Neutrophil (primary cell): ENCODE results near the gene TNIK.

Source experiments
- H3K27ac ChIP-seq: fragments of 200-600 bp; sonication (generic); 2 replicates; pipeline ENCODE4 v1.5.1; 2016; ENCODE audit warnings: mild to moderate bottlenecking, moderate library complexity
- H3K27me3 ChIP-seq: fragments of 200-600 bp; sonication (generic); 2 replicates; pipeline ENCODE4 v1.6.0; 2016; ENCODE audit warnings: mild to moderate bottlenecking
- H3K36me3 ChIP-seq: fragments of 200-600 bp; sonication (generic); 2 replicates; pipeline ENCODE4 v1.5.1; 2017
- H3K4me1 ChIP-seq, 2 experiments: fragments of 200-600 bp in 1 of 2; sonication (generic) in 1 of 2; 1 replicate in 1 of 2; 2 replicates in 1 of 2; pipeline versions ENCODE4 v1.5.1 to v1.6.1; 2013 to 2016; ENCODE audit warnings: low read depth in 1 of 2, low read length in 1 of 2, mild to moderate bottlenecking in 1 of 2, moderate library complexity in 1 of 2; ENCODE audit not compliant: control insufficient read depth in 1 of 2, insufficient read depth in 1 of 2
- H3K4me3 ChIP-seq, 2 experiments: fragments of 200-600 bp in 1 of 2; sonication (generic) in 1 of 2; 1 replicate in 1 of 2; 2 replicates in 1 of 2; pipeline ENCODE4 v1.5.1; 2013 to 2016; ENCODE audit warnings: low read depth in 1 of 2, low read length in 1 of 2, mild to moderate bottlenecking in 1 of 2, moderate library complexity in 1 of 2
- H3K9me3 ChIP-seq: fragments of 200-600 bp; sonication (generic); 2 replicates; pipeline ENCODE4 v1.5.1; 2016
- TF ChIP-seq, protein P1 (sequence below): fragments of 200-600 bp; sonication (generic); IDR thresholded peaks from 2 replicates; pipeline ENCODE4 v1.5.1; 2016; ENCODE audit warnings: antibody characterized with exemption

Gene TNIK

DNA sequence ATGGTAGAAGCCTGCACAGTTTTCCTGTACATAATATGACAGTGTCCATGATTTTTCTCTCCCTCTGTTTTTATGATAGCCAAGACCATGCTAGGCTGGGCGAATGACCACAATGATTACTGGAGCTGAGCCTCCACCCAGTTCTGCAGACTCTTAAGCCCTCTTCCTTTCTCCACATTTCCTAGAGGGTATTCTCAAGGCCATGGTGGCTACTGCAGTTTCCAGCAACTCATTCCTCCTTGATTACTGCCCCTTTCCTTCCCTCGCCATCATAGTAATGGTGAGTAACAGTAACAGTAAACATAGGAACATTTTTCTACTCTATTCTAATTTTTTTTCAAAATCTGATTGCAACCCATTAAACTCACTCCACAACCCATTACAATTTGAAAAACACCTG is 20.2 kb downstream of the TNIK start:
- Histone ChIP-seq H3K27ac (no peak overlapping the region), H3K36me3 (no peaks in the 10 kb centered on the region), H3K4me1 (no peaks in the 10 kb centered on the region), H3K27me3 (no peaks in the 10 kb centered on the region), H3K4me3 (no peak overlapping the region), H3K9me3 (no peaks in the 10 kb centered on the region)
- TF ChIP-seq, protein P1, sequence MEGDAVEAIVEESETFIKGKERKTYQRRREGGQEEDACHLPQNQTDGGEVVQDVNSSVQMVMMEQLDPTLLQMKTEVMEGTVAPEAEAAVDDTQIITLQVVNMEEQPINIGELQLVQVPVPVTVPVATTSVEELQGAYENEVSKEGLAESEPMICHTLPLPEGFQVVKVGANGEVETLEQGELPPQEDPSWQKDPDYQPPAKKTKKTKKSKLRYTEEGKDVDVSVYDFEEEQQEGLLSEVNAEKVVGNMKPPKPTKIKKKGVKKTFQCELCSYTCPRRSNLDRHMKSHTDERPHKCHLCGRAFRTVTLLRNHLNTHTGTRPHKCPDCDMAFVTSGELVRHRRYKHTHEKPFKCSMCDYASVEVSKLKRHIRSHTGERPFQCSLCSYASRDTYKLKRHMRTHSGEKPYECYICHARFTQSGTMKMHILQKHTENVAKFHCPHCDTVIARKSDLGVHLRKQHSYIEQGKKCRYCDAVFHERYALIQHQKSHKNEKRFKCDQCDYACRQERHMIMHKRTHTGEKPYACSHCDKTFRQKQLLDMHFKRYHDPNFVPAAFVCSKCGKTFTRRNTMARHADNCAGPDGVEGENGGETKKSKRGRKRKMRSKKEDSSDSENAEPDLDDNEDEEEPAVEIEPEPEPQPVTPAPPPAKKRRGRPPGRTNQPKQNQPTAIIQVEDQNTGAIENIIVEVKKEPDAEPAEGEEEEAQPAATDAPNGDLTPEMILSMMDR: no peak

DNA sequence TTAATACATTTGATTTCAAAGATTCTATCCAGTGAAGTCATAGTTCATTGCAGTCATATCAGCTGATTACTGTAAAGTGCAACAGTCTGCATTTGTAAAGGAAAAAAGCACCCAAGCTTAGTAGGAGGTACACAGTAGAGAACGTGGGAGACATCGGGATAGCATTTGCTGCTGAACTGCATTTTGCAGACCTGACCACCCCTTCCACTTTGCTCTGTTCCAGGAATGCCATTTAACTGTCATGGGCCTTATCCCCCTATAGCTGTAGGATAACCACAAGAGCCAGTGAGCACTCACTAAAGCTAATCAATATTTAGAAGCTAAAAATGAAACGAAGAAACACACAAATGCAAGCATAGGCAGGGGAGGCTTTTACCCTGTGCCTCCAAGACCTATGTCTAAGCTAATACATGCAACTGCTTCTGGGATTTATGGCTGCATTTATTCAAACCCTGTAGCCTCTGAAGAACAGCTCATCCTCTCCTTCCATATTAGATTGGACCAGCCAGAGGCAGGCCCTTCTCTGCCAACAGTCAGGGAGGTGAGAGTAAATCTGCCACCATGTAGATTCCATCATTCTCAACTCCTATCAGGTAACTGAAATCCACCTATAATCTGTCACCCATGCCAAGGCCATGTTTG is 23.0 kb downstream of the TNIK start:
- Histone ChIP-seq H3K4me3 (no peak overlapping the region), H3K27me3 (no peaks in the 10 kb centered on the region), H3K9me3 (no peaks in the 10 kb centered on the region), H3K4me1 (no peaks in the 10 kb centered on the region), H3K36me3 (no peaks in the 10 kb centered on the region), H3K27ac (no peak overlapping the region)
- TF ChIP-seq, protein P1: no peak

DNA sequence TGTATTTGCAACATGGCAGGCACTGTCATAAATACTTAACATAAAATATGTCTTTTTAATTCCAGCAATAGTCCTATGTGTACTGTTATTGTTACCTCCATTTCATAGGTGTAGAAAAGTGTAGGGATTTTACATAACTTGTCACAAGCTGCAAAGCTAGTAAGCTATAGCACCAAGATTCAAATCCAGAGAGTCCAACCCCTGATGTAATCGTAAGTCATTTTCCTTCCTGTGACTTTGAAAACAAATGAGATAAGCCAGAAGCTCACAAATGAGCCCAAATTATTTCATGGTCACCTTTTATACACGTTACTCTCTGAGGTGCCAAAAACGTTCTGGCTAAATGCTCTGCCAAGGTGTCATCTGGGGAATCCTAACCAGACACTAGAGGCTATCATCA is 23.8 kb downstream of the TNIK start:
- no peak overlapping the region for H3K27ac ChIP-seq
- no peaks in the 10 kb centered on the region for H3K9me3 ChIP-seq
- TF ChIP-seq, protein P1: no peak
- no peaks in the 10 kb centered on the region for H3K36me3 ChIP-seq
- H3K27me3 ChIP-seq: no peaks in the 10 kb centered on the region
- no peak overlapping the region for H3K4me3 ChIP-seq
- H3K4me1 ChIP-seq: no peaks in the 10 kb centered on the region

DNA sequence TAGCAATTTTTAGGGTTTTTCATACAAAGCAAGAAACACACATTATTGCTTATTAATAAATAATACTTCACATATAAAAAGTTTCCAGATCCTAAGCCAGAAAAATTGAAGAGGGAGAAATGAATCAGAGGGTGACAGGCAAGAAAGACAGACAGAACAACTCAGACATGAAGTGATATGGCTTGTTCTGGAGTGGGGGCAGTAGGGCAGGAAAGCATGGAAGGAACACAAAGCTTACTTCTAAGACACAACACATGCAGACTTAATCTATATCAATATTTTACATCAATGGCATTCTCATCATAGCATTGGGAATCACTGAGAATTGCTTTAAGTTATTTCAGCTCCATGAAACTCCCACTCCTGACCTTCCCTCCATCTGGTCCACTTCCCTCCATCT is 24.4 kb downstream of the TNIK start:
- TF ChIP-seq, protein P1: no peak

DNA sequence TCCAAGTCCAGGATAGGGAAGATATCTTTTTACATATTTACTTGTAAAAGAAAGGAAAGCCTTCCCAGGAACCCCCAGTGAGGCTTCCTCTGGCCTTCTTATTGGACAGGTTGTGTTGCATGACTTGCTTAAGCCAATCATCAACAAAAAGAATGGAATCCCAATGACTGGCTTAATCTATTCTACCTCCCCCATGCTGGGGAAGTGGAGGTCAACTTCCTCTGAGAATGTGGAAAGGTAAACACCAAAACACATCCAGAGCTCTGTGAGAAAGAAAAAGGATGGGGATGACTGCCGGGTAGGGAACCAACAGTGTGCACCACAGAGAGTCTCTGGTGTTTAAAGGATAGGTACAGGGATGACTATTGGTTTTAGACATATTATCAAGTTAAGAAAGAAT is 25.1 kb downstream of the TNIK start:
- Histone ChIP-seq H3K9me3 (no peaks in the 10 kb centered on the region), H3K27me3 (no peaks in the 10 kb centered on the region), H3K4me3 (no peak overlapping the region), H3K36me3 (no peaks in the 10 kb centered on the region), H3K27ac (no peak overlapping the region), H3K4me1 (no peaks in the 10 kb centered on the region)
- TF ChIP-seq, protein P1: no peak

More for the DNA sequence above, 24.4 kb downstream of the TNIK start:
- Histone ChIP-seq H3K4me3 (no peak overlapping the region), H3K36me3 (no peaks in the 10 kb centered on the region), H3K27me3 (no peaks in the 10 kb centered on the region), H3K27ac (no peak overlapping the region), H3K9me3 (no peaks in the 10 kb centered on the region), H3K4me1 (no peaks in the 10 kb centered on the region)

DNA sequence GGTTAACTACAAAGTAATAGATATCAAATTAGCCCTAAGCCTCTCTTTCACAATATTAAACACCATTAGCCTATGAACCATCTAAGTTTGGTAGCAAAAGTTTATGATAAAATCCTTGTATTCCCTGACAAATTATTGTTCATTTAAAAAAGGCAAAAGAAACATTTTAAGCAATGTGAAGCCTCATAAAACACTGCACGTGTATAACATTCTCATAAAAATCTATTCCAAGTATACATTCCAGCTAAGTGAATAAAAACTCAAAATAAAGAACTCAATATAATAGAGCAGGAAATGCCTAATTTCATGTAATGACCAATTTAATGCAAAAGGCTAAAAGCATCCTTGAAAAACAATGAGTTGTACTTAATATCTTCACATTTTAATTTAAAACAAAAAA is 27.7 kb downstream of the TNIK start:
- Histone ChIP-seq H3K4me1 (no peaks in the 10 kb centered on the region), H3K9me3 (no peaks in the 10 kb centered on the region), H3K27me3 (no peaks in the 10 kb centered on the region), H3K27ac (no peak overlapping the region), H3K36me3 (no peaks in the 10 kb centered on the region), H3K4me3 (no peak overlapping the region)
- TF ChIP-seq, protein P1: no peak
